ENCODE data around the gene HUS1. TPM values are rescaled to one million over a fixed set of nuclear protein-coding genes. Genes with fewer than 3 reads are reported as not detected.
A peak's percentile ranks its signal among the peaks of the same experiment; 100 is the strongest.
"Not testable (repeated sequence)": the region's sequence is repeated elsewhere in the genome, so short reads cannot be mapped to it uniquely, and the experiment has no call there.

The HUS1 gene
- total RNA-seq, 1 experiment from 2014 or later: 36.9 TPM

DNA sequence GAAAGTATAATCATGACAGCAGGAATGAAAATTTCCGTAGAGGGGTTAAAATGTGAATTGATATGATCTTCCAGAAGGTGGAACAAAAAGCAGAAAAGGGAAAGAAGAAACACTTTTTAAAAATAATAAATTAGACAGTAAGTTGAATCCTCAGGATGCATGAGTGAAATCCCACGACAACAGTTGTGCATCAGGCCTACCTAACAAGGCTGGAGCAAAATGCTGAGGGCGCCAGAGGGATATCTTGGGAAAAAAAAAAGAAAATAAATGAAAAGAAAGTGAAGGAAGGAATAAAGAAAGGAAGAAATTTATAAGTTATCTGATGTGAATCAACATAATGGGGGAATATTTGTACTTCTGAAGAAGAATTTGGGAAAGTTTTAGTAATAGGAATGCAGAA is 13.0 kb upstream of the HUS1 start:
- no peak overlapping the region for H3K4me3 ChIP-seq
- no peaks in the 10 kb centered on the region for H3K9me3 ChIP-seq (replicated peaks)
- peaks cover 4% of the 10 kb centered on the region; the same call in 1 of the 2 replicates for H3K4me1 ChIP-seq (replicated peaks)
- DNase-seq (ENCODE audit: low read depth in 1 of 2, low spot score in 2 of 2): no peak
- no peak overlapping the region for H3K27ac ChIP-seq
- H3K36me3 ChIP-seq: peaks cover 14% of the 10 kb centered on the region
- H3K27me3 ChIP-seq (replicated peaks): no peaks in the 10 kb centered on the region

DNA sequence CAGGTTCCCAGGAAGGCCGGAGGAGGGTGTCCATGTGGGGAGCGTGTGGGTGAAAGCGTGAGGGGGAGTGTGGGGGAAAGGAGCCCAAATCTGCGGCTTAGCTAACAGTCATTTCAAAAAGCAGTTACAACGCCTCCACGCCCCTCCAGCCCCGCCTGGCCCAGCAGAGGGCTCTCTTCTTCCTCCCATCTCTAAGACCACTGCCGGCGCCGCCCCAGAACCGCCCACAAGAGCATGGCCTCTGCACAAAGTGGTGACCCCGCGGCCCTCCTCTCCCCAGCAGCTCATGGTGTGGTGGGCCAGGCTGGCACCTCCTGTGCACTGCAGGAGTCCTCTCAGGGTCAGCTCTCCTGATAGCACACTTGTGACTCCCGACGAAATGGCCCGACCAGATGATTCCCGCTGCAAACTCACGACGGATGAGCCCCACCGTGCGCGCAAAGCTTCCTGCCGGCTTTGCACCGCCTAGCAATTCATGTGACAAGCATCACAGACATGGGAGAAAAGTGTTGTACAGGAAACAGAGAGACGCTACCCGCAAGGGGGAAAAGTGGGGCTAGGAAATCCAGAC is 12.4 kb upstream of the HUS1 start:
- H3K27ac ChIP-seq: no peak overlapping the region
- no peaks in the 10 kb centered on the region for H3K27me3 ChIP-seq (replicated peaks)
- peaks cover 14% of the 10 kb centered on the region for H3K36me3 ChIP-seq
- DNase-seq (ENCODE audit: low read depth in 1 of 2, low spot score in 2 of 2): peak in 1 of 2 experiments; percentile 68
- no peaks in the 10 kb centered on the region for H3K9me3 ChIP-seq (replicated peaks)
- H3K4me1 ChIP-seq (replicated peaks): peaks cover 4% of the 10 kb centered on the region; the same call in 1 of the 2 replicates
- no peak overlapping the region for H3K4me3 ChIP-seq

DNA sequence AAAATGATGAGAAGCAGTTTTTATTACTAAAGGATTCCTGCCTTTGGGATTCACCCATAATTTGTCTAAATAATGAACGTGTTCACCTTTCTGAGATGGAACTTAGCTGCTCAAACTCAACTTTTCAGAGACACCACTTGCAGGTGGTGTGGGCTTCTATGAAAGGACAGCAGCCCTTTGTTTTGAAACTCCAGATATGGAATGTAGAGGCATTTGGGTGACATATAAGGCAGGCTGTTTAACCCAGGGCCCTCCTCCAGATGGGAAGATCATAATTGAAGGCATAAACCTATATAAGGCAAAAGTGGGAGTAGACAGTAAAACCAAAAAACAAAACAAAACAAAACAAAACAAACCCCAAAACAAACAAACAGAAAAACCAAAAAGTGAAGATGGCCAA is 11.9 kb upstream of the HUS1 start:
- H3K27me3 ChIP-seq (replicated peaks): no peaks in the 10 kb centered on the region
- no peaks in the 10 kb centered on the region for H3K9me3 ChIP-seq (replicated peaks)
- no peak for DNase-seq (ENCODE audit: low read depth in 1 of 2, low spot score in 2 of 2)
- H3K27ac ChIP-seq: no peak overlapping the region
- peaks cover 4% of the 10 kb centered on the region; the same call in 1 of the 2 replicates for H3K4me1 ChIP-seq (replicated peaks)
- H3K36me3 ChIP-seq: peaks cover 14% of the 10 kb centered on the region
- H3K4me3 ChIP-seq: no peak overlapping the region

DNA sequence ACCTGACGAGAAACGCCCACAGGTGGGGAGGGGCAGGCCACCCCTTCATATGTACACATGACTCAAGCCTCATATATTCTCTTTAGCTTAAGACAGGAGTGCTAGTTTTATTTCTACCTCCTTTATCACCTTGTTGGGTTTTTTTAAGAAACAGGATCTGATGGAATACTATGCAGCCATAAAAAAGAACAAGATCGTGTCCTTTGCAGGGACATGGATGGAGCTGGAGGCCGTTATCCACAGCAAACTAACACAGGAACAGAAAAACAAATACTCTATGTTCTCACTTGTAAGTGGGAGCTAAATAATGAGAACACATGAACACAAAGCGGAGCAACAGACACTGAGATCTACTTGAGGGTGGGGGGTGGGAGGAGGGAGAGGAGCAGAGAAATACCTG is 11.2 kb upstream of the HUS1 start:
- Histone ChIP-seq H3K4me1 (replicated peaks) (peaks cover 4% of the 10 kb centered on the region; the same call in 1 of the 2 replicates), H3K9me3 (replicated peaks) (no peaks in the 10 kb centered on the region), H3K4me3 (no peak overlapping the region), H3K36me3 (peaks cover 14% of the 10 kb centered on the region), H3K27me3 (replicated peaks) (no peaks in the 10 kb centered on the region), H3K27ac (no peak overlapping the region)
- no peak for DNase-seq (ENCODE audit: low read depth in 1 of 2, low spot score in 2 of 2)

DNA sequence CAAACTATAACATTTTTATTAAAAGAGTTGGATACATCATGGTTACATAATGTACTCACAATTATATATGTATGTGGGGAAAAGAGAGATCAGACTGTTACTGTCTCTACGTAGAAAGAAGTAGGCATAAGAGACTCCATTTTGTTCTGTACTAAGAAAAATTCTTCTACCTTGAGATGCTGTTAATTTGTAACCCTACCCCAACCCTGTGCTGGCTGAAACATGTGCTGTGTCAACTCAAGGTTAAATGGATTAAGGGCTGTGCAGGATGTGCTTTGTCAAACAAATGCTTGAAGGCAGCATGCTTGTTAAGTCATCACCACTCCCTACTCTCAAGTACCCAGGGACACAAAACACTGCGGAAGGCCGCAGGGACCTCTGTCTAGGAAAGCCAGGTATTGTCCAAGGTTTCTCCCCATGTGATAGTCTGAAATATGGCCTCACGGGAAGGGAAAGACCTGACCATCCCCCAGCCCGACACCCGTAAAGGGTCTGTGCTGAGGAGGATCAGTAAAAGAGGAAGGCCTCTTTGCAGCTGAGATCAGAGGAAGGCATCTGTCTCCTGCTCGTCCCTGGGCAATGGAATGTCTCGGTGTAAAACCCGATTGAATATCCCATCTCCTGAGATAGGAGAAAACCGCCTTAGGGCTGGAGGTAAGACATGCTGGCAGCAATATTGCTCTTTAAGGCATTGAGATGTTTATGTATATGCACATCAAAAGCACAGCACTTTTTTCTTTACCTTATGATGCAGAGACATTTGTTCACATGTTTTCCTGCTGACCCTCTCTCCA is 10.4 kb upstream of the HUS1 start:
- H3K27ac ChIP-seq; DNase-seq (ENCODE audit: low read depth in 1 of 2, low spot score in 2 of 2); H3K27me3 ChIP-seq (replicated peaks); H3K4me1 ChIP-seq (replicated peaks); H3K4me3 ChIP-seq; H3K9me3 ChIP-seq (replicated peaks): not testable (repeated sequence)
- peaks cover 14% of the 10 kb centered on the region for H3K36me3 ChIP-seq

DNA sequence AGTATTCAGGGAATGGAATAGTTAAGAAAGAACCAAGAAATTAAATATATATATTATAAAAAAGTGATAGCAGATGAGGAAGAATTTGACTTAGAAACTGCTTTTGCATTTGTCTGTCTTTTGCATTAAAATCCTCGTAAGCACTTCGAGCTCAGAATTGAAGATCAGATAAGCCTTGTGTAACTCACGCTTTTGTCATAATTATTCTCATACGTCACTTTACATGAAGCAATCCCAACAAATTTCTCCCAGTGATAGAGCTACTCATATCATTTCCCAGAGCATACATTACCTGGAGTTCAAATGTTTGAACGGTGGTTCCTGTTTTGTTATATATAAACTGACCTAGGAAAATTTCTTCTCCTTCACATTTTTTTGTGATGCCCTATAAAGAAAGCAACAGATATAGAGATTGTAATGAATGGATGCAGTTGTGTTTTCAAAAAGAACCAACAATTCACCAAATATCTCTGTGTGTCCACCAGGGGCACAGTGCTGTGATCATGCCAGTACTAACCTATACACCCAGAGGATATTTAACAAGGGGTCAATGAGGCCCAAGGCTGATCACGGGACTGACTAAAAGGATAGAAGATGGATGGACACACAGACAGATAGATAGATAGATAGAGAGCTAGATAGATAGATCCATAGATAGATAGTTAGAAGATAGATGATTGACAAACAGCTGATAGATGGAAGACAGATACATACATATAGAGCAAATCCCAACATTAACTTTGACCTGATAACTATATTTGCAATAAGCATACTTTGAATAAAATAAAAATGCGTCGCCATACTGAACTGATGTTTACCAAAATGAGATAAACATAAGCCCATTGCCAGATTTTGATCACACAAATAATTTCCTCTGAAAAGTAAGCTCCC is 9.3 kb upstream of the HUS1 start:
- Histone ChIP-seq H3K4me1 (replicated peaks) (peaks cover 4% of the 10 kb centered on the region; the same call in 1 of the 2 replicates), H3K27ac (no peak overlapping the region), H3K4me3 (no peak overlapping the region), H3K27me3 (replicated peaks) (no peaks in the 10 kb centered on the region), H3K9me3 (replicated peaks) (no peaks in the 10 kb centered on the region), H3K36me3 (peaks cover 14% of the 10 kb centered on the region)
- no peak for DNase-seq (ENCODE audit: low read depth in 1 of 2, low spot score in 2 of 2)

DNA sequence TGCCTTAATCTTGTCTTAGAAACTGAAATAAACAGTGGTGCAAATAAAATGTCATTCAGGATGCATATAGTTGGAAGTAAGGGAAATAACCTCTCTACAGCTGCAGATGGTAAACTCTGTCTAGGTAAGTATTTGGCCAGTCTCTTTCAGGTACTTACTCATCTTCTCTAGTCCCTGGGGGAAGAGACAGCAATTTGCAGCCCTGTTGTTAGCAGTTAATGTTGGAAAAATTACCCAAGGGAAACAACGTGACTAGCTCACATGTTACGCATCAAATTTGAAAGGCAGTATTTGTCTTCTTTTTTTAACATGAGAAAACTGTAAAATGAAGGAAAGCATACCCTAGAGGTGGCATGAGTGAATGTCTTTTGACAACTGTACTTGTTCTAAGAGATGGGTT is 3.2 kb upstream of the HUS1 start:
- Histone ChIP-seq H3K27ac (no peak overlapping the region), H3K36me3 (peaks cover 11% of the 10 kb centered on the region), H3K27me3 (replicated peaks) (no peaks in the 10 kb centered on the region), H3K9me3 (replicated peaks) (no peaks in the 10 kb centered on the region), H3K4me1 (replicated peaks) (peaks cover 10% of the 10 kb centered on the region), H3K4me3 (no peak overlapping the region)
- DNase-seq (ENCODE audit: low read depth in 1 of 2, low spot score in 2 of 2): no peak

DNA sequence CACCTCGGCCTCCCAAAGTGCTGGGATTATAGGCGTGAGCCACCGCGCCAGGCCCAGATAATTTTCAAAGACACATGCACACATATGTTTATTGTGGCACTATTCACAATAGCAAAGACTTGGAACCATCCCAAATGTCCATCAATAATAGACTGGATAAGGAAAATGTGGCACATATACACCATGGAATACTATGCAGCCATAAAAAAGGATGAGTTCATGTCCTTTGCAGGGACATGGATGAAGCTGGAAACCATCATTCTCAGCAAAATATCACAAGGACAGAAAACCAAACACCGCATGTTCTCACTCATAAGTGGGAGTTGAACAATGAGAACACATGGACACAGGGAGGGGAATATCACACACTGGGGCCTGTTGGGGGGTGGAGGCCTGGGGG is 1.2 kb upstream of the HUS1 start:
- Histone ChIP-seq H3K36me3 (peaks cover 31% of the 10 kb centered on the region), H3K4me1 (replicated peaks) (peaks cover 10% of the 10 kb centered on the region)
- DNase-seq (ENCODE audit: low read depth in 1 of 2, low spot score in 2 of 2); H3K27ac ChIP-seq; H3K9me3 ChIP-seq (replicated peaks); H3K4me3 ChIP-seq; H3K27me3 ChIP-seq (replicated peaks): not testable (repeated sequence)

DNA sequence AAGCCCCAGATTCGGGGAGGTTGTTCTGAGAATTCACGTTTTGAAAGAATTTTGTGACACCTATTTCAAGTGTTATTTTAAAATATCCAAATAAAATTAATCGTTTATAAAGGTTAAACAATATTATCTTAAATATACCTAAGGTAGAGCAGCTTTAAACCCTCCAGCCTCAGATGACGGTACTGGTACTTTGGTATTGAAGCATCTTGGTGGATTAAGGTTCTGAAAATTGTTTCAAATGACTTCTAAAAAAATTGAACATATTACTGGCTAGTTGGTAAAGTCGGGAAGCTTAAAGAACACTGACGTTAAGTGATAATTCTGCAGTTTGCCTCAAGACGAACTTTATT is 392 bp upstream of the HUS1 start:
- no peak overlapping the region for H3K27ac ChIP-seq
- H3K27me3 ChIP-seq (replicated peaks): no peaks in the 10 kb centered on the region
- no peak for DNase-seq (ENCODE audit: low read depth in 1 of 2, low spot score in 2 of 2)
- H3K9me3 ChIP-seq (replicated peaks): no peaks in the 10 kb centered on the region
- peaks cover 10% of the 10 kb centered on the region for H3K4me1 ChIP-seq (replicated peaks)
- H3K4me3 ChIP-seq: peak overlapping the region; percentile 57
- H3K36me3 ChIP-seq: peaks cover 37% of the 10 kb centered on the region

DNA sequence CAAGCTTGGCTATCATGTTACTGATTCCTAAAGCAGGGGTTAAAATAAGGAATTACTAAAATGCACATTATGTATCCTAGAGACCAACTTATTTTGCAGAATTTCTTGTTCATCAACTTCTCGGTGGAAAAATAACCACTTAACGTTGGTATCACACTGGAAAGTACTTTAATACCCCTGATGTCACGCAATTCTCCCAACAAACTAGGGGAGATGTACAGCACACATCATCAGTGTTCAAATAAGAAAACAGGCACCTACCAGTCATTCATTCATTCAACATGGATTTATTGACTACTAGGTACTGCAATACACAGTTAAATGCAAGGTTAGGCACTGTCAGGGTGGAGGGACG is 648 bp downstream of the HUS1 start:
- H3K27ac ChIP-seq: peak overlapping the region; percentile 84; the same call in 1 of the 2 replicates
- peaks cover 10% of the 10 kb centered on the region for H3K4me1 ChIP-seq (replicated peaks)
- peak in 1 of 2 experiments; percentile 25 for DNase-seq (ENCODE audit: low read depth in 1 of 2, low spot score in 2 of 2)
- no peaks in the 10 kb centered on the region for H3K27me3 ChIP-seq (replicated peaks)
- no peaks in the 10 kb centered on the region for H3K9me3 ChIP-seq (replicated peaks)
- H3K4me3 ChIP-seq: peak overlapping the region; percentile 57
- H3K36me3 ChIP-seq: peaks cover 48% of the 10 kb centered on the region

DNA sequence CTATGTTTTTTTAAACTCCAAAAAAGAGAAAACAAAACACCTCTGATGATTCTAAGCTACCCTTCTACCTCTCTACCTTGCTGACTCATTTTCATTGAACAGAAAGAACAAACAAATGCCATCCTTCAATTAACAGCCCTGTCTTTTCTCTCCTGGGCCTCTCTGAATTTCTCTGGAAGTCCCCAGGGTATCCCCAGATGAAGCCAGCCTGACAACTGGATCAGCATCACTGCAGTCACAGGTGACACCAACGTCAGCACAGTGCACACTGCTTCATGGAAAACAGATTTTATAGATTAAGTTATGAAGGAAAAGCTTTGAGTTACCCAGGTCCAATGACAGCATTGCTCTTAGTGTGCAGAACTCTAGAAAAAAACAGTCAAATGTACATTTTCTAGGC is 5.7 kb downstream of the HUS1 start:
- Histone ChIP-seq H3K27ac (no peak overlapping the region), H3K4me1 (replicated peaks) (peaks cover 21% of the 10 kb centered on the region), H3K4me3 (no peak overlapping the region), H3K9me3 (replicated peaks) (no peaks in the 10 kb centered on the region), H3K36me3 (peaks cover 84% of the 10 kb centered on the region), H3K27me3 (replicated peaks) (no peaks in the 10 kb centered on the region)
- no peak for DNase-seq (ENCODE audit: low read depth in 1 of 2, low spot score in 2 of 2)

DNA sequence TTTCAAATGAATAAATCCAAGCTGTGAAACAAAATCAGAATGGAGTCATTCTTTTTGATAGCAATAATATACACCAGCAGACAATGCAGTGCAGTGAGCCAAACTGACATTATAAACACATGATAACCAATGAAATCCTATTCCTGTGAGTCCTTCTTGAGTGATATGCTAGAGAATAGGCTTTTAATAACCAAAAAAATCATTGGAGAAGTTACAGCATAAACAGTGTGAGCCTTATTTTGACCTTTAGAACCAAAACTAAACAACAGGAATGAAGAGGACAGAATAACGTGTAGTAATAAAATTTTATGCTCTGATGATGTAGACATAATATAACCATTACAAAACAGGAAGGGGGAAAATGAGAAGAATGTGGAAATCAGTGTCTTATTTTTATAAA is 8.7 kb downstream of the HUS1 start:
- no peak for DNase-seq (ENCODE audit: low read depth in 1 of 2, low spot score in 2 of 2)
- H3K4me1 ChIP-seq (replicated peaks): peaks cover 12% of the 10 kb centered on the region; the same call in 1 of the 2 replicates
- no peaks in the 10 kb centered on the region for H3K9me3 ChIP-seq (replicated peaks)
- no peak overlapping the region for H3K27ac ChIP-seq
- H3K27me3 ChIP-seq (replicated peaks): no peaks in the 10 kb centered on the region
- H3K36me3 ChIP-seq: peaks cover 86% of the 10 kb centered on the region
- no peak overlapping the region for H3K4me3 ChIP-seq

DNA sequence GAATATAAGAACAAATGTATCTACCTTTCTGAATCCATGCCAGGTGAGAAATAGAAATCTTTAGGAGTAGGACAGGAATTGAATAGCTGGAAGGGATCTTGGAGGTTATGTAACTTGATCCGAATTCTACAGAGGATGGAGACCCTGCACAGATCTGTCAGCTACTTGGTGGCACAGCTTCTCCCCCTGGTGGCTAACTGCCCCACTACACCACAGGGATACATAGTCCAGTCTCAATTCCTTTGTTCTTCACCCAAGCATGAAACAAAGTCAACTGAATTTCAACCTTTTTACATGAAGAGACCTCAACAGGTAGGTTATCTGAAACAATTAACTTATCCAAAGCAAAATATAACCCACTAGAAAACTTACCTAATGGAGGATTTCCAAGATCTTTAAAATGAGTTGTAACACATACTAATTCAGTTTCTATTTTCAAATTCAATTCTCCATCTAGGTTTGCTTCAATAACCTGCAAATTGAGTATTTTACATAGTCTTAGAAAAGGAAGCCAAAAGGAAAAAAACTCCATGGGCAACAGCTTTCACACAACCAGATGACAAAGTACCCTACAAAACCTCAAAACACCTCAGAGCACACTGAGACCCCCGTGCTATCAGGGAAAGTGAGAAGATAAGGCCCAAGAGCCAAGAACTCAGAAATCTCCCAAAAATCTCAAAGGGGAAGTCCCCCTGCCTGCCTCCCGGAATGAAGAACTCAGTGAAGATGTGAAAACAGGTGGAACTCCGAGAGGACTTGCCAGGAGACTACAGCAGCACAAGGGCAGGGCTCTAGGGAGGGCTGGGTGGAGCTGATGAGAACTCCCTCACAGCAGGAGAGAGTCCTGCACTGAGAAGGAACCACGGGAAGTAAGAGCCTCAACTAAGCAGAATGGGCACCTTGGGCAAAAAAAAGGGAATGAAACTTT is 10.3 kb downstream of the HUS1 start:
- Histone ChIP-seq H3K4me1 (replicated peaks) (peaks cover 12% of the 10 kb centered on the region; the same call in 1 of the 2 replicates), H3K9me3 (replicated peaks) (no peaks in the 10 kb centered on the region; the same call in 1 of the 2 replicates), H3K36me3 (peaks cover 88% of the 10 kb centered on the region), H3K27ac (no peak overlapping the region), H3K4me3 (no peak overlapping the region), H3K27me3 (replicated peaks) (no peaks in the 10 kb centered on the region)
- peak; percentile 49 to 78 for DNase-seq (ENCODE audit: low read depth in 1 of 2, low spot score in 2 of 2)
